Erythroblast (primary cell): ENCODE data around the gene CHCHD2.
"Not testable (repeated sequence)": the region's sequence is repeated elsewhere in the genome, so short reads cannot be mapped to it uniquely, and the experiment has no call there.

Source experiments
- DNase-seq, 2 experiments: peaks; one replicate each; lab custom pipeline; 2025; lab: John Stamatoyannopoulos, UW
- GATA1 ChIP-seq: IDR thresholded peaks from 2 replicates; pipeline ENCODE4 v1.6.1; 2011; ENCODE audit warnings: low read depth, mild to moderate bottlenecking, control low read depth, low read length, moderate library complexity
- POLR2A ChIP-seq: IDR thresholded peaks from 2 replicates; pipeline ENCODE4 v1.6.1; 2011; ENCODE audit warnings: mild to moderate bottlenecking, low read length

CHCHD2 gene, protein sequence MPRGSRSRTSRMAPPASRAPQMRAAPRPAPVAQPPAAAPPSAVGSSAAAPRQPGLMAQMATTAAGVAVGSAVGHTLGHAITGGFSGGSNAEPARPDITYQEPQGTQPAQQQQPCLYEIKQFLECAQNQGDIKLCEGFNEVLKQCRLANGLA

DNA sequence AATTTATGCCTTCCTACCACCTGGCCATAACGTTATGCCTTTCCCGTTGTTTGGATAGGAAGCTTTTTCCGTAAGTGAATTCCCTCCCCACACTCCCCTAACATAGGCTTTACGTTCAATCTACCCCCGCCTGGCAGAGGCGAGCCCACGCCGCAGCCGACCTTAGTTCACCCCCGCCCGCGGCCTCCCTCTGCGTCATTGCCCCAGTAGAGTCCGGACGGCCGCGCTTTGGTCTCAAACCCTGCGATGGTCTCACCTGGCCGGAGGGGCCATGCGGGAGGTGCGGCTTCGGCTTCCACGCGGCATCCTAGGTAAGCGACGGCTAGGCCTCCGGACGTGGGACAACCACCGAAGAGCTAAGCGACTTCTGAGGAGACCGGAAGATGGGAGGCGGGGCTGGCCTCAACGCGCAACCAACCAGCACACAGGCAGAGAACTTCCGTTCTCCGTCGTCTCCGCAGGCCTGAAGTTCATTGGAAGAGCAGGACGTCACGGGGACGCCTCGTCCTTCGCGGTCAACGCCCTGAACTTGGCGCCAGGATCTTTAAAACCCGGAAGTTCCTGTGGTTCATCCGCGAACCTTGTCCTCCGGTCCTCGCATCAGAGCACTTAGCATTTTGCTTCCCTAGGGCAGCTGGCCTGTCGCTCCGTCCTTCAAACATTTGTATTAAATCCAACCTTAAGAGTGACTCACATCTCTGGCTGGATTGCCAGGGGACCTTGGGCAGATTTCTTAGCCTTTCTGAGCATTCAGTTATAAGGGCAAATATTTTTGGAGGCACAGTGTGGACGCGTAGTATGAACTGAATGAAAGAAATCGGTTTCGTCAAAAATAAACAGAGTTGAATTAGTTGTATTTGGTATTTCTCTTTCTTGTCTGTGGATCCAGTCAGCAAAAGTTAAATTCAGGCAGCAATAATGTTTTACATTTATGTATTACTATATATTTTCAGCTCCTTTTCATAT, at the start of gene CHCHD2:
TSS of gene CHCHD2 (minus strand) at position 369 of the 966 bp plus-strand sequence. CDS start at position 306, 63 bp downstream.
- DNase-seq = peak; percentile 97 to 99
- TF ChIP-seq GATA1 = no peak
- TF ChIP-seq POLR2A = peak; percentile 91

DNA sequence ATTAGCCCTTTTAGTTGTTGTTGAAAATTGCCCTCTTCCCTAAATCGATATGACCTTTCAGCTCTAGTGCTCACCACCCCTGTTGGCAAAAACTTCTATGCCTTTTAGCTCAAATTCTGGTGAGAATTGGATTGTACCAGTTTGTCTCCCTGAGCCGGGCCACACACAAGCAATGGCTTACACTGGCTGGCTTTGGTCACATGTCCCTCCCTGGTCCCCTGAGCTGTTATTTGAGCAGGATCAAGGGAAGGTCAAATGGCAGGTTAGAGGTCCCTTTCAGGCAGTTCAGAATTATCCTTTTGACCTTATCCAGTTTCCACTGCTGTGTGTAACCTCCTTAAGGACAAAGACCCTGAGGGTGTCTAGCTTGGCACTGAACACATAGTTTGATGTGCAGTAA, 24.8 kb upstream of the CHCHD2 start:
- not testable (repeated sequence) for DNase-seq

DNA sequence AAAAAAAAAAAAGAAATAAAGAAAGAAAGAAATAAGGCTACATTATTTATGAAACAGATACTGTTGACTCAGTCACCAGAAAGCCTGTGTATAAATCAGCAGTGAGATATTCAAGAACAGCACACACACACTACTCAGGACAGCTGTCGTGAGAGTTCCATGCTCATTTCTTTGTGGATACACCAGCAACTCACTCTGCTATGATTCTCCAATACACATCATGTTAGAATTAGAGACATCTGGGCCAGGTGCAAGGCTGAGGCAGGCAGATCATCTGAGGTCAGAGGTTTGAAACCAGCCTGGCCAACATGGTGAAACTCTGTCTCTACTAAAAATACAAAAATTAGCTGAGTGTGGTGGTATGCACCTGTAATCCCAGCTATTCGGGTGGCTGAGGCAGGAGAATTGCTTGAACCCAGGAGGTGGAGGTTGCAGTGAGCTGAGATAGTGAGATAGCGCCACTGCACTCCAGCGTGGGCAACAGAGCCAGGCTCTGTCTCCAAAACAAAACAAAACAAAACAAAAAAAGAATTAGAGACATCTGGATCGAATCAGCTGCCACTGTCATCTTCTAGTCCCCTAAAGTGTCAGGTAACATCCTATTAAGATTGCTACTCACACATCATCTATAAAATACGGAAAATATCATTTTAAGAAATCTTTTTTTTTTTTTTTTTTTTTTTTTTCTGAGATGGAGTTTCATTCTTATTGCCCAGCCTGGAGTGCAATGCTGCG, 21.1 kb upstream of the CHCHD2 start:
- TF ChIP-seq GATA1 = no peak
- no peak for TF ChIP-seq POLR2A
- DNase-seq = no peak

DNA sequence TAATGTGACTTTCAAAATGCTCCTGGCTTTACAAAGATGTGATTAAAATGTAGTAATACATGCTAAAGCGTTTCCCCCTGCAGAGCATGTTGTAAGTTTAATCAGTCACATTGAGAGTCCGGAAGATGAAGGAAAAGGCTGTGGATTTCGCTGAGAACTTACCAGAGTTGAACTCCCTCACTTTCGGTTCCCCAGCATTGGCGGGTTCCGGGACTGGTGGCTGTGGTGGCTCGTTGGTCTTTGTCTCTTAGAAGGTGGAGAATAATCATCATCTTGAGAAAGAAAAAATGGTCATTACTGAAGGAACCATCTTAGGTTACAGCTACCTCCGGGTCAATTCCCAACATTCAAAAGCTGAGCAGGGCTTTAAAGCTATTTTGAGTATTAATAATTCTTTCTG, 19.6 kb upstream of the CHCHD2 start:
- DNase-seq = no peak
- no peak for TF ChIP-seq GATA1
- TF ChIP-seq POLR2A = no peak

DNA sequence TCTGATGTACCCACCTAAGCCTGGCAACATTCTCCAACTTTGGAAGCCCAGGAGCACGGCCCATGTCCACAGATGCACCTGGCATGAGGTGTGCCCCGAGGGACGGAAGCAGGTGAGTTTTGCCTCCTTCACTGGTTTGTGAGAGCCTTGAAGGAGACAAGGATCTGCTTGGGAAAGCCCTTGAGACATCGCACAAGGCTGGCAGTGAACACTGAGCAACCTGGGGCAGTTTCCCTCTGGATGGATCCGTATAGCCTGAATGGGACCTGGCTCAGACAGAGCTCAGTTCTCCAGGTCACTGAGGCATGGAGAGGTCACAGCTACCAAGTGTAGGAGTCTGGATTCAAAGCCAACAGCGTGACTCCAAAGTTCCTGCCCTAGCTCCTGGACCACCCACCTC, 18.7 kb upstream of the CHCHD2 start:
- no peak for DNase-seq
- TF ChIP-seq POLR2A (no peak), GATA1 (no peak)

DNA sequence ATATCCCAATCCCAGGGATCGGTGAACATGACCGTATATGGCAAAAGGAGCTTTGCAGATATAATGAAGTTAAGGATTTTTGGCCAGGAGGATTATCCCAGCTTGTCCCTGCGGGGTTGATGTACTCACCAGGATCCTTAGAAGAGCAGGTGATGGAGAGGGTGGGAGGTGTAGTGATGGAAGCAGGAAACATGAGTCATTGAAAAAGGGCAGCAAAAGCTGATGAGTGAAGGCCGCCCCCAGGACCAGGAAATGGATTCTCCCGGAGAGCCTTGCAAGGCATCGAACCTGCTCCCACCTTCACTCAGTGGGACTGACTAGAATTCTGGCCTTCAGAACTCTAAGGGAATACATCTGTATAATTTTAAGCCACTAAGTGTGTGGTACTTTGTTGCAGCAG, 15.2 kb upstream of the CHCHD2 start:
- TF ChIP-seq GATA1 (no peak), POLR2A (no peak)
- DNase-seq = no peak

DNA sequence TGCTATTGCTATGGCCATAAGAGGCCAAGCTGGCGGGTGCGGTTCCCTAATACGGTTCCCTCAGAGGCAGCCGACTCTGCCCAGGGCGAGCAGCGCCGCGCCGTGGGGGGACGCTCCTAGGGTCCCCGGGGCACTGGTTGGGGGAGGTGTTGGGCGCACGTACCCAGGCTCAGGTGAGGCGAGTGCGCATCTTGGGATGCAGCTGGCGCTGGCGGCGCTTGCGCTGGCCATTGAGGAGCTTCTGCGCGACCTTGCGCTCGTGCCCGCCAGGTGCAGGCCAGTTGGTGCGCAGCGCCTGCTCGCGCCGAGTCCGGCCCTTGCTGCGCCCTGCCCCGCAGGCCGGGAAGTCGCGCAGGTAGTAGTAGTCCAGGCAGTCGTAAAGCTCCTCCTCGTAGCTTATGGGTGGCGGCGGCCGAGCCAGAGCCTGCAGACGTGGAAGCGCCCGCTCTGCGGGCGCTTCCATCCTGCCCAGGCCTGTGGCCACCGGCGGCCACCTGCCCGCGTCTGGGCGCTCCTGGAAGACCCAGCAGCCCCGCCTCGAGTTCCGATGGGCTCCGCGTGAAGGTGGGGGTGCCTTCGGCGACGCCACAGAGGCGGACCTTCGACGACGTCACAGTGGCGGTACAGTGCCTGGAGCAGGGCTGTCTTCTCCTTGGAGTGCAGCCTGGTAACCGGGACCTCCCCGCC, 9.7 kb upstream of the CHCHD2 start, which contains the start of gene NUPR2:
TSS of gene NUPR2 (minus strand) at position 566 of the 687 bp plus-strand sequence. CDS start at position 463, 103 bp downstream.
- no peak for TF ChIP-seq GATA1
- TF ChIP-seq POLR2A = no peak
- no peak for DNase-seq

DNA sequence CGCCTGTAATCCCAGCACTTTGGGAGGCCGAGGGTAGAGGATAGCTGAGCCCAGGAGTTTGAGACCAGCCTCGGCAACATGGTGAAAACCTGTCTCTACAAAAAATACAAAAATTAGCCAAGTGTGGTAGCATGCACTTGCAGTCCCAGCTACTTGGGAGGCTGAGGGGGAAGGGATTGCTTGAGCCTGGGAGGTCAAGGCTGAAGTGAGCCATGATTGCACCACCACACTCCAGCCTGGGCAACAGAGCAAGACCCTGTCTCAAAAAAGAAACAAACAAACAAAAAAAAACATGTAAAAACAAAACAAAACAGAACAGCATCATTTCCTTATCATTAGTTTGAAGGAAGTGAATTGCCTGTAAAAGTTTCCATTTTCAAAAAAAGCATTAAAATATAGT, 6.0 kb upstream of the CHCHD2 start:
- not testable (repeated sequence) for DNase-seq

DNA sequence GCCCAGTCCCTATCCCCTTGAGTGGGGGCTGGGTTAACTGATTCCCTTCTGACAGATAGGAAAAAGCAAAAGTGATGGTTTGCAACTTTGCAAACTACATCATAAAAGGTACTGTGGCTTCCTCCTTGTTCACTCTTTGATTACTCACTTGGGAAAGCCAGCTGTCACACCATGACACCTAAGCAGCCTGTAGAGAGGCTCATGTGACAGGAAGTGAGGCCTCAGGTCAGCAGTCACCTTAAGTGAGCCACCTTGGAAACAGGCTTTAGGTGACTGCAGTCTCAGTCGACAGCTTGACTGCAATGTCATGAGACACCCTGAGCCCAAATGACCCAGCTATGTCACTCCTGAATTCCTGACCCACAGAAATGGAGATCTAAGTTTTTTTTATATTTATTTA, 4.3 kb upstream of the CHCHD2 start:
- TF ChIP-seq POLR2A = no peak
- TF ChIP-seq GATA1 = no peak
- no peak for DNase-seq

DNA sequence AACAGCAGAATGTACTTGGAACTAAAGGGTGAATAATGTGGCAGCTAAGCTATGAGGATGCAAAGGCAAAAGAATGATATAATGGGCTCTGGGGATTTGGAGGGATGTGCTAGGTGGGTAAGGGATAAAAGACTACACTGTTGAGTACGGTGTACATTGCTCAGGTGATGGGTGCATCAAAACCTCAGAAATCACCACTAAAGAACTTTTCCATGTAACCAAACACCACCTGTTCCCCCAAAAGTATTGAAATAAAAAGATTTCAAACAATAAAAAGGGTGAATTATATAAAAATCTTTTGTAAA, 1.6 kb upstream of the CHCHD2 start:
- no peak for DNase-seq
- TF ChIP-seq POLR2A (no peak), GATA1 (no peak)

DNA sequence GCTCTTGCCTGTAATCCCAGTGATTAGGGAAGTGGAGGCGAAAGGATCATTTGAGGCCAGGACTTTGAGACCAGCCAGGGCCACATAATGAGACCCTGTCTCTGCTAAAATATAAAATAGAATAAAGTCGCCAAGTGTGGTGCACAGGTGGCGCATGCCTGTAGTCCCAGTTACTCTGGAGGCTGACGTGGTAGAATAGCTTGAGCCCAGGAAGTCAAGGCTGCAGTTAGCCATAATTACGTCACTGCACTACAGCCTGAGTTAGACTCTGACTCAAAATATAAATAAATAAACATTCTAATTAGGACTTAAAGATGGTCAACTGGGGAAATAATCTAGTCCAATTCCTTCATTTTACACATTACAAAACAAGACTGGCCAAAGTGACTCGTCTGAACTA, 768 bp downstream of the CHCHD2 start:
- TF ChIP-seq GATA1 = no peak
- no peak for TF ChIP-seq POLR2A

DNA sequence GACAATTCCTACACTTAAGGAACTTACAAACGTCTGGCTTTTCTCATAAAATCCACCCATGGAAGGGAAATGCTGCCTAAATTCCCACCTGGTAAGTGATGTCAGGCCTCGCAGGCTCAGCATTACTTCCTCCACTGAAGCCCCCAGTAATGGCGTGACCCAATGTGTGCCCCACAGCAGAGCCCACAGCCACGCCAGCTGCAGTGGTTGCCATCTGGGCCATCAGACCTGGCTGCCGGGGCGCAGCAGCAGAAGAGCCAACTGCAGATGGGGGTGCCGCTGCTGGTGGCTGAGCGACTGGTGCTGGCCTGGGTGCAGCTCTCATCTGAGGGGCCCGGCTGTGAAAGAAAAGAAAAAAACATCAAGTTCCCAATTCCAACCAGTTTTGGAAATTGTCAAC, 2.1 kb downstream of the CHCHD2 start:
- not testable (repeated sequence) for DNase-seq

More for the DNA sequence above, 768 bp downstream of the CHCHD2 start:
- peak; percentile 68 to 73 for DNase-seq

DNA sequence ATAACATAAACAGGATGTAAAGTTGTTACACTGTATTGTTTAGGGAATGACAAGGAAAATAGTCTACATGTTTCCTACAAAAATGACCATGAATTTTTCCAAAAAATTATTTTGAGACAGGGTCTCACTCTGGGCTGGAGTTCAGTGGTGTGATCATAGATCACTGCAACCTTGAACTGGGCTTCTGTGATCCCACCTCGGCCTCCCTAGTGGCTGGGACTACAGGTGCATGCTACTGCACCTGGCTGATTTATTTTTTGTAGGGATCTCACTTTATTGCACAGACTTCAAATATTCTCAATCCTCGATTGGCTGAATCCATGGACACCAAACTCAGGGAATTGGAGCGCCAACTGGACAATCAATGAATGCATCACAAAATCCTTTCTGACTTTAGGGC, 6.6 kb downstream of the CHCHD2 start:
- DNase-seq = no peak
- TF ChIP-seq GATA1 (no peak), POLR2A (no peak)

DNA sequence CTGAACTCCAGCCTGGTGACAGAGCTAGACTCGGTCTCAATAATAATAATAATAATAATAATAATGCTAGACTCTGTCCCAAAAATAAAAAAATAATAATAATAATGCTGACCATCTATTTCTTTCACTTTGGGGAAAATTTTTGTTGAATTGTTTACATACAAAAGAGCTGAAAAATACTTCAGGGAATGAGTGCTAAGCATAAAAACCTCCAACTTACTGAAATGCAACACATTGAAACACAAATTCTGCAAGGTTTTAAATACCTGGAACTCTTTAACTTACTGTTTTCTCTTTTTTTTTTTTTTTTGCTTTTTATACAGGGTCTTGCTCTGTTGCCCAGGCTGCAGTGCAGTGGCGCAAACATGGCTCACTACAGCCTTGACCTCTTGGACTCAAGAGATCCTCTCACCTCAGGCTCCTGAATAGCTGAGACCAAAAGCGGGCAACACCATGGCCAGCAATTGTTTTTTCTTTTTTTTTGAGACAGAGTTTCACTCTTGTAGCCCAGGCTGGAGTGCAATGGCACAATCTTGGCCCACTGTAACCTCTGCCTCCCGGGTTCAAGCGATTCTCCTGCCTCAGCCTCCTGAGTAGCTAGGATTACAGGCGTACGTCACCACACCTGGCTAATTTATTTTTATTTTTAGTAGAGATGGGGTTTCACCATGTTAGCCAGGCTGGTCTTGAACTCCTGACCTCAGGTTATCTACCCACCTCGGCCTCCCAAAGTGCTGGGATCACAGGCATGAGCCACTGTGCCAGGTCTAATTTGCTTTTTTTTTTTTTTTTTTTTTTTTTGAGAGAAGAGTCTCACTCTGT, 7.9 kb downstream of the CHCHD2 start:
- DNase-seq = not testable (repeated sequence)
